HCT116 (cell line): ENCODE measurements around the gene ARPC1A. TPM values are rescaled to one million over a fixed set of nuclear protein-coding genes. Genes with fewer than 3 reads are reported as not detected.
A peak's percentile ranks its signal among the peaks of the same experiment; 100 is the strongest.

Experiments used
- ATAC-seq: fragments of 200-7000 bp; cut with Tn5 transposase; 2 replicates; pipeline ENCODE4 v1.9.1; 2020; ENCODE audit warnings: mild to moderate bottlenecking, moderate library complexity
- BruUV-seq: library from RNA; stranded (reverse); fragments of 400-500 nt; replicated peaks from 2 replicates; lab custom pipeline; 2021; lab: Mats Ljungman, UMichigan
- CTCF ChIA-PET: fragments of 300-600 bp; sonication (Branson Sonifier 250); formaldehyde crosslinking; loops from one replicate; lab custom pipeline; 2021; ENCODE audit warnings: antibody characterized with exemption; lab: Charles Lee
- POLR2A ChIA-PET: fragments of 300-600, 350-600 bp; sonication (Branson Sonifier 250); formaldehyde crosslinking; loops from one replicate; lab custom pipeline; 2021; ENCODE audit warnings: antibody characterized with exemption; lab: Charles Lee
- RAD21 ChIA-PET, 2 experiments: fragments of 300-600 bp; sonication (Branson Sonifier 250); formaldehyde crosslinking; loops; one replicate each; lab custom pipeline; 2023; ENCODE audit warnings: low total read pairs in 2 of 2; ENCODE audit not compliant: uncharacterized antibody in 2 of 2, unreplicated experiment in 2 of 2, low non-redundant PET in 1 of 2; lab: Charles Lee
- DNase-seq: peaks from one replicate; pipeline ENCODE4 v3.0.0-alpha.2; 2010; ENCODE audit warnings: low read depth, low spot score
- H2AFZ ChIP-seq: fragments of 200-600 bp; shearing (Covaris generic), sonication (generic); 2 replicates; pipeline ENCODE4 v1.6.1; 2017; ENCODE audit warnings: low read depth, mixed run types, mixed read lengths, antibody characterized with exemption, low read length; ENCODE audit not compliant: poor library complexity, severe bottlenecking
- H3K27ac ChIP-seq: 2 replicates; pipeline ENCODE4 v1.5.1; 2012; ENCODE audit warnings: low read depth, low read length
- H3K27me3 ChIP-seq: fragments of 200-600 bp; sonication (generic); 2 replicates; pipeline ENCODE4 v1.6.1; 2016; ENCODE audit warnings: mixed run types, low read length, mixed read lengths; ENCODE audit not compliant: insufficient read depth
- H3K36me3 ChIP-seq, 2 experiments: fragments of 200-500 bp in 1 of 2; fragments of 200-600 bp in 1 of 2; sonication (Bioruptor generic) in 1 of 2; sonication (generic) in 1 of 2; 2 replicates each; pipeline versions ENCODE4 v1.5.1 to v1.6.1; 2014 to 2016; ENCODE audit warnings: low read length in 2 of 2, inconsistent platforms in 1 of 2, mixed read lengths in 1 of 2, mixed run types in 1 of 2; ENCODE audit not compliant: insufficient read depth in 2 of 2, control insufficient read depth in 1 of 2
- H3K4me1 ChIP-seq, 2 experiments: fragments of 200-600 bp in 1 of 2; sonication (generic) in 1 of 2; 2 replicates each; pipeline versions ENCODE4 v1.5.1 to v1.6.1; 2012 to 2017; ENCODE audit warnings: low read length in 2 of 2, inconsistent platforms in 1 of 2, mild to moderate bottlenecking in 1 of 2, mixed read lengths in 1 of 2, mixed run types in 1 of 2, moderate library complexity in 1 of 2; ENCODE audit not compliant: insufficient read depth in 2 of 2, control insufficient read depth in 1 of 2
- H3K4me2 ChIP-seq: fragments of 200-600 bp; sonication (generic); 2 replicates; pipeline ENCODE4 v1.6.1; 2017; ENCODE audit warnings: mixed run types, low read length, mixed read lengths
- H3K4me3 ChIP-seq, 2 experiments: fragments of 200-600 bp in 1 of 2; sonication (generic) in 1 of 2; replicated peaks in 1 of 2; 2 replicates each; pipeline ENCODE4 v1.5.1; 2011 to 2016; ENCODE audit warnings: low read length in 2 of 2, control low read depth in 1 of 2, low read depth in 1 of 2, mild to moderate bottlenecking in 1 of 2, mixed read lengths in 1 of 2, mixed run types in 1 of 2
- H3K79me2 ChIP-seq: fragments of 200-600 bp; sonication (generic); 2 replicates; pipeline ENCODE4 v1.6.1; 2017; ENCODE audit warnings: mild to moderate bottlenecking, mixed run types, low read length, moderate library complexity, mixed read lengths; ENCODE audit not compliant: insufficient read depth
- H3K9ac ChIP-seq: fragments of 200-600 bp; sonication (generic); 2 replicates; pipeline ENCODE4 v1.6.1; 2016; ENCODE audit warnings: low read length, mixed read lengths
- H3K9me2 ChIP-seq: fragments of 200-600 bp; sonication (generic), shearing (Covaris generic); 2 replicates; pipeline ENCODE4 v1.6.1; 2017; ENCODE audit warnings: mixed run types, mild to moderate bottlenecking, moderate library complexity; ENCODE audit not compliant: insufficient read depth
- H3K9me3 ChIP-seq, 2 experiments: fragments of 200-500 bp in 1 of 2; fragments of 200-600 bp in 1 of 2; sonication (Bioruptor generic) in 1 of 2; sonication (generic) in 1 of 2; 2 replicates each; pipeline ENCODE4 v1.6.1; 2014 to 2017; ENCODE audit warnings: low read length in 2 of 2, mixed read lengths in 2 of 2, inconsistent platforms in 1 of 2, low read depth in 1 of 2, mild to moderate bottlenecking in 1 of 2, mixed run types in 1 of 2, moderate library complexity in 1 of 2; ENCODE audit not compliant: control insufficient read depth in 1 of 2, insufficient read depth in 1 of 2
- H4K20me1 ChIP-seq: fragments of 200-600 bp; sonication (generic), shearing (Covaris generic); 2 replicates; pipeline ENCODE4 v1.6.1; 2017; ENCODE audit warnings: mixed run types, mild to moderate bottlenecking, moderate library complexity; ENCODE audit not compliant: insufficient read depth
- CBX3 ChIP-seq: IDR thresholded peaks from 2 replicates; pipeline ENCODE4 v1.6.1; 2012; ENCODE audit warnings: low read depth
- CEBPB ChIP-seq: IDR thresholded peaks from 2 replicates; pipeline ENCODE4 v1.6.1; 2012; ENCODE audit warnings: low read depth
- EGR1 ChIP-seq: IDR thresholded peaks from 2 replicates; pipeline ENCODE4 v1.6.1; 2012; ENCODE audit warnings: low read depth
- EZH2 ChIP-seq: fragments of 200-600 bp; sonication (generic); IDR thresholded peaks from 2 replicates; pipeline ENCODE4 v1.6.1; 2017; ENCODE audit warnings: antibody characterized with exemption, mixed run types
- FOSL1 ChIP-seq: IDR thresholded peaks from 2 replicates; pipeline ENCODE4 v1.6.1; 2012; ENCODE audit warnings: low read depth
- JUND ChIP-seq: IDR thresholded peaks from 2 replicates; pipeline ENCODE4 v1.6.1; 2012
- POLR2A ChIP-seq: IDR thresholded peaks from 2 replicates; pipeline ENCODE4 v1.7.0; 2011; ENCODE audit warnings: borderline replicate concordance; ENCODE audit not compliant: insufficient read depth, insufficient read length; ENCODE audit errors: extremely low read depth
- SP1 ChIP-seq: IDR thresholded peaks from 2 replicates; pipeline ENCODE4 v1.6.1; 2012; ENCODE audit warnings: low read depth
- SRF ChIP-seq: IDR thresholded peaks from 2 replicates; pipeline ENCODE4 v1.6.1; 2012; ENCODE audit warnings: low read depth
- YY1 ChIP-seq: IDR thresholded peaks from 2 replicates; pipeline ENCODE4 v1.6.1; 2011; ENCODE audit warnings: low read length, low read depth, moderate library complexity, mild to moderate bottlenecking; ENCODE audit not compliant: insufficient replicate concordance; ENCODE audit errors: extremely low read depth
- ZNF274 ChIP-seq: fragments of 200-500 bp; sonication (Bioruptor generic); IDR thresholded peaks from 2 replicates; pipeline ENCODE4 v1.6.1; 2014; ENCODE audit warnings: mild to moderate bottlenecking, low read depth, low read length, inconsistent platforms
- intact Hi-C: fragments of 100-400 bp; cut with micrococcal nuclease; formaldehyde crosslinking; loops from 2 replicates; pipeline ENCODE4 v1.10.0; 2022
- total RNA-seq: library from RNA; stranded (reverse); gene quantifications from one replicate; pipeline ENCODE4 v1.2.1, GENCODE V29; 2021; ENCODE audit not compliant: unreplicated experiment
- TF ChIP-seq, protein P1 (sequence below): IDR thresholded peaks from 2 replicates; pipeline ENCODE4 v1.6.1; 2012
- TF ChIP-seq, protein P2 (sequence below): IDR thresholded peaks from 2 replicates; pipeline ENCODE4 v1.6.1; 2011; ENCODE audit warnings: mild to moderate bottlenecking, low read length, moderate library complexity; ENCODE audit not compliant: insufficient replicate concordance; ENCODE audit errors: extremely low read depth
- TF ChIP-seq, protein P3 (sequence below), 3 experiments: fragments of 200-600 bp in 1 of 3; sonication (generic) in 1 of 3; IDR thresholded peaks in 2 of 3; conservative IDR thresholded peaks in 1 of 3; 2 replicates each; pipeline ENCODE4 v1.5.1; 2012 to 2017; ENCODE audit warnings: low read depth in 2 of 3, low read length in 2 of 3, antibody characterized with exemption in 1 of 3, borderline replicate concordance in 1 of 3, control low read depth in 1 of 3, mild to moderate bottlenecking in 1 of 3, mixed read lengths in 1 of 3, mixed run types in 1 of 3, moderate library complexity in 1 of 3; ENCODE audit not compliant: insufficient read depth in 1 of 3

The ARPC1A gene
- total RNA-seq, 1 experiment from 2014 or later, result 250 TPM

DNA sequence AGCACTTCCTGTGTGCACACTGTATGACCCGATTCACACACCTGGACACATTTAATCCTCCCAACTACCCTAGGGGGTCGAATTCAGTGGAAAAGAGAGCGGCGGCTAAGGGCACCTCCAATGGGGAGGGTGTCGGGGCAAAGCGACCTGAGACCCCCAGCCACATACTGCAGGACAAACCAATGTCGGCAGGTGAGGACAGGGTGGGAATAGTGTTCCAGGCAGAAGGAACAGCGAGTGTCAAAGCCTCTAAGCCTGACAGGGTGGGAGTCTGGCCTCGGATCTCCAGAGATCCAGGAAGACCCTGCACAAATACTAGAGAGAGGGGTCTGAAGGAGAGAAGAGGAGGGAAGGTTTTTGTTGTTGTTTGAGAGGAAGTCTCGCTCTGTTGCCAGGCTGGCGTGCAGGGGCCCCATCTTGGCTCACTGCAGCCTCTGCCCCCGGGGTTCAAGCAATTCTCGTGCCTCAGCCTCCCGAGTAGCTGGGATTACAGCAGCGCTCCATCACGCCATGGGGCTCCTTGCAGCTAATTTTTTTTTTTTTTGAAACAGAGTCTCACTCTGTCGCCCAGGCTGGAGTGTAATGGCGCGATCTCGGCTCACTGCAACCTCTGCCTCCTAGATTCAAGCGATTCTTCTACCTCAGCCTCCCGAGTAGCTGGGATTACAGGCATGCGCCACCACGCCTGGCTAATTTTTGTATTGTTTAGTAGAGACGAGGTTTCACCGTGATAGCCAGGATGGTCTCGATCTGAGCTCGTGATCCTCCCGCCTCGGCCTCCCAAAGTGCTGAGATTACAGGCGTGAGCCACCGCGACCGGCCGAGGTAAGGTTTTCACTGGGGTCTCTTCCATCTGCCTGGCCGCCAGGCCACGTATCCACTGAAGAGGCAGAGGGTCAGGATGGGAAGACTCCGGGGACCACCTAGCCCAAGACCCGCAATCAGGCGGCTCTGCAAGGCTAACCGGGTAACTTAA, 47.7 kb downstream of the ARPC1A start:
- Histone ChIP-seq H3K79me2 (peaks cover 35% of the 10 kb centered on the region), H3K9me2 (no peaks in the 10 kb centered on the region), H3K27ac (peak overlapping the region; percentile 74), H3K4me3 (peak overlapping the region; percentile 68 to 86), H3K9me3 (no peaks in the 10 kb centered on the region), H3K36me3 (peaks cover 5 to 14% of the 10 kb centered on the region in 2 experiments; a peak in 2 of 4 replicates), H3K4me1 (peaks cover 24 to 60% of the 10 kb centered on the region in 2 experiments), H3K27me3 (no peaks in the 10 kb centered on the region), H2AFZ (no peak overlapping the region), H4K20me1 (no peaks in the 10 kb centered on the region), H3K9ac (peak overlapping the region; percentile 89), H3K4me2 (peak overlapping the region; percentile 92)
- POLR2A ChIA-PET, result no interaction called here
- intact Hi-C loops, result no loop called here
- no TSS peak for BruUV-seq
- ATAC-seq (no peak), DNase-seq (no peak)
- RAD21 ChIA-PET, result no interaction called here
- CTCF ChIA-PET, result no interaction called here
- TF ChIP-seq JUND (no peak), YY1 (no peak), FOSL1 (no peak), CEBPB (no peak), EZH2 (no peak), POLR2A (no peak), SP1 (no peak), ZNF274 (no peak), SRF (no peak), CBX3 (no peak), EGR1 (no peak)
- TF ChIP-seq, protein P1, sequence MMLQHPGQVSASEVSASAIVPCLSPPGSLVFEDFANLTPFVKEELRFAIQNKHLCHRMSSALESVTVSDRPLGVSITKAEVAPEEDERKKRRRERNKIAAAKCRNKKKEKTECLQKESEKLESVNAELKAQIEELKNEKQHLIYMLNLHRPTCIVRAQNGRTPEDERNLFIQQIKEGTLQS, result no peak
- TF ChIP-seq, protein P2, sequence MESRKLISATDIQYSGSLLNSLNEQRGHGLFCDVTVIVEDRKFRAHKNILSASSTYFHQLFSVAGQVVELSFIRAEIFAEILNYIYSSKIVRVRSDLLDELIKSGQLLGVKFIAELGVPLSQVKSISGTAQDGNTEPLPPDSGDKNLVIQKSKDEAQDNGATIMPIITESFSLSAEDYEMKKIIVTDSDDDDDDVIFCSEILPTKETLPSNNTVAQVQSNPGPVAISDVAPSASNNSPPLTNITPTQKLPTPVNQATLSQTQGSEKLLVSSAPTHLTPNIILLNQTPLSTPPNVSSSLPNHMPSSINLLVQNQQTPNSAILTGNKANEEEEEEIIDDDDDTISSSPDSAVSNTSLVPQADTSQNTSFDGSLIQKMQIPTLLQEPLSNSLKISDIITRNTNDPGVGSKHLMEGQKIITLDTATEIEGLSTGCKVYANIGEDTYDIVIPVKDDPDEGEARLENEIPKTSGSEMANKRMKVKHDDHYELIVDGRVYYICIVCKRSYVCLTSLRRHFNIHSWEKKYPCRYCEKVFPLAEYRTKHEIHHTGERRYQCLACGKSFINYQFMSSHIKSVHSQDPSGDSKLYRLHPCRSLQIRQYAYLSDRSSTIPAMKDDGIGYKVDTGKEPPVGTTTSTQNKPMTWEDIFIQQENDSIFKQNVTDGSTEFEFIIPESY, result no peak
- TF ChIP-seq, protein P3, sequence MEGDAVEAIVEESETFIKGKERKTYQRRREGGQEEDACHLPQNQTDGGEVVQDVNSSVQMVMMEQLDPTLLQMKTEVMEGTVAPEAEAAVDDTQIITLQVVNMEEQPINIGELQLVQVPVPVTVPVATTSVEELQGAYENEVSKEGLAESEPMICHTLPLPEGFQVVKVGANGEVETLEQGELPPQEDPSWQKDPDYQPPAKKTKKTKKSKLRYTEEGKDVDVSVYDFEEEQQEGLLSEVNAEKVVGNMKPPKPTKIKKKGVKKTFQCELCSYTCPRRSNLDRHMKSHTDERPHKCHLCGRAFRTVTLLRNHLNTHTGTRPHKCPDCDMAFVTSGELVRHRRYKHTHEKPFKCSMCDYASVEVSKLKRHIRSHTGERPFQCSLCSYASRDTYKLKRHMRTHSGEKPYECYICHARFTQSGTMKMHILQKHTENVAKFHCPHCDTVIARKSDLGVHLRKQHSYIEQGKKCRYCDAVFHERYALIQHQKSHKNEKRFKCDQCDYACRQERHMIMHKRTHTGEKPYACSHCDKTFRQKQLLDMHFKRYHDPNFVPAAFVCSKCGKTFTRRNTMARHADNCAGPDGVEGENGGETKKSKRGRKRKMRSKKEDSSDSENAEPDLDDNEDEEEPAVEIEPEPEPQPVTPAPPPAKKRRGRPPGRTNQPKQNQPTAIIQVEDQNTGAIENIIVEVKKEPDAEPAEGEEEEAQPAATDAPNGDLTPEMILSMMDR (IDR thresholded peaks at IDR 0.05 in 2 of 3, conservative IDR thresholded peaks at IDR 0.05 in 1 of 3; ENCODE audit: borderline replicate concordance in 1 of 3, insufficient read depth in 1 of 3, low read depth in 2 of 3, low read length in 2 of 3), result no peak
